HG02610 (cell line): ENCODE measurements around the gene FNDC5.

Source experiments
- ATAC-seq: cut with Tn5 transposase; IDR thresholded peaks from one replicate; pipeline ENCODE4 v1.9.1; 2021; ENCODE audit warnings: mild to moderate bottlenecking, moderate library complexity; ENCODE audit not compliant: unreplicated experiment

Gene FNDC5

DNA sequence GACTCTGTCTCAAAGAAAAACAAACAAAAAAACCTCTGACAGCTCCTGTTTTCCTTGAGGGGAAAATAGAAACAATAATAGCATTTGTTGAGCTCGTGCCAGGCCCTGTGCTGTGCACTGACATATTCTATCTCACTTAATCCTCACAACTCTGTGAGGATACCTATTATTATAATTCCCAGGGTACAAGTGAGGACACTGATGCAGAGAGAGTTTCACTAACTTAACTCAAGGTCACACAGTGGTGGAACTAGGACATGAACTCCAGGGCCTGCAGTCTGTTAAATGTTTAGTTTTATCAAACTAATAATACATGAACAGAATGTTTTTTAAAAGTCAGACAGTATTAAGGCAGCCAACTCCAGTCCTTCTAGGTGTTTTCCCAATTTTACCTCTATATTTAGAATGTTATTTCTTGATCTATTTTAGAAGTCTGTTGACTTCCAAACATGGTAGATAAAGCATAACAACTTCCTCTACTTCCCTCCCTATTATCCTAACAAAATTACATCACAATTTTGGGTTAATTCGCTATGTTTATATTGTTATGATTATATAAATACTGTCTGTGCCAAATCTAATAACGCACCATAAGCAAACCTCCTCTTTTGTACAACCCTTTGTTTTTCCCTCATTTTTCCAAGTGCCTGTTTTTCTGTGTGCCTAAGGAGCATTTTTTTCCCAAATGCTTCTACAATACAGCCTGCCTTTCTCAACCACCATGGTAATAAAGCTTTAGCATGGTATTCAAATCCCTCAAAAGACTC is 4.9 kb downstream of the FNDC5 start:
- ATAC-seq = no peak

DNA sequence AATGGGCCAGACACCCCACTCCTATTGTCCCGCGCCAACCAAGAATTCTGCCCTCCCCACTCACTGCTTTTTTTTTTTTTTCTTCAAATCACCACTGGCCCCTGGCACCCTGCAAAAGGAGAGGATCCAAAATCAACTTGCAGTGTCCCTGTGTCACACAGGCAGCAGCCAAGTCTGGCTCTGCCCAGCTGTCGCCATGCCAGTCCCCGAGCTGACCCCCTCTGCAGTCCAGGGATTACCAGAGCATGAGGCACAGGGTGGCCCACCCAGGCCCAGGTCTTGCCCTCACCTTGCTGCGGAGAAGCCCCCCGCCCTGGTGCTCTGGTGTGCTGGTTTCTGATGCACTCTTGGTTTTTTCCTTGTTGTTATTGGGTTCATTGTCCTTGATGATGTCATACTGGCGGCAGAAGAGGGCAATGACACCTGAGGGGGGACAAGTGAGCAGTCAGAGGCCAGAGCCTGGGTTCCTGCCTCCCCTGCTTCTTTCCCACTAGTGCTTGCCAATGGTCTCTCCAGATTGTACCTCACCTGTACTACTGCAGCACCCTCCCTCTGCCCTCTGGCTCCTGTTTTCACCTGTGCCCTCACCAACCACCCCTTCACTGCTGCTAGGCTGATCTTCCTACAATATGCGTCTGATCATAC is 6.2 kb downstream of the FNDC5 start:
- ATAC-seq = no peak

- no peak for ATAC-seq
Measured at GRCh38 chr1:32863881-32864245, 6.8 kb downstream of the FNDC5 start.

GRCh38 chr1:32863218-32863880 is 7.4 kb downstream of the FNDC5 start:
- no peak for ATAC-seq

DNA sequence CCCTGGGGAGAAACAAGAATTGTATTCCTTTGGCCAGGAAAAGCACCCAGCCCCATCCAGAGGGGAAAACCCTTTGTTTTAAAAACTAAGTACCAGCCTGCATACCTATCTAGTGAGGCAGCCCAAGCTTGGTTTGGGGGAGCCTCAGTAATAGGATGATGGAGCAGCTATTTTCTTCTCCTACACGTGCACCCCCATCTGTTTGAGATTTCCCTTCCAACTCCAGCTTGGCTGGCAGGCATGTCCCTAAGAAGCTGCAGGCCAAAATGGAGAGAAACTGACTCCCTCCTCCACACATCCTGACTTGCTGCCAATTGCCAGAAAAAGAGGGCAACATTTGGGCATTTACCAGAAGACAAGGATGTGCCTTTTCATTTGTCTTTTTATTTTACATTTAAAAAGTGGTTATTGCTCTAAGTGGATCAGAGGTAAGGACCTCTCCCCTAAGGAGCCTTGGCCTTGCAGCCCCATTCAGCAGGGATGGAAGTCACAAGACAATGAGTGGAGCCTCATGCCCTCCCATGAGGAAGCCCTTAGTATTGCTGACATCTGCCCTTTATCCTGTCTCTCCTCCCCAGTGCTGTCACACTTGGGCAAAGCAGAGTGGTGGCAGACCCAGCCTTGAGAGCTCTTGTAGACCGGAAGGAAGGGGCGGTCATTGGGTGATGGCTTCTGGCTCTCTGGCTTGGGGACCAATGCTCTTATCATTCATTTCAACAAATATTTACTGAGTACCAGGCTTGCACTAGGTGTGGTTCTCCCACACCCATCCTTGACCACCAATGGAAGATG is 8.6 kb downstream of the FNDC5 start:
- ATAC-seq = no peak

DNA sequence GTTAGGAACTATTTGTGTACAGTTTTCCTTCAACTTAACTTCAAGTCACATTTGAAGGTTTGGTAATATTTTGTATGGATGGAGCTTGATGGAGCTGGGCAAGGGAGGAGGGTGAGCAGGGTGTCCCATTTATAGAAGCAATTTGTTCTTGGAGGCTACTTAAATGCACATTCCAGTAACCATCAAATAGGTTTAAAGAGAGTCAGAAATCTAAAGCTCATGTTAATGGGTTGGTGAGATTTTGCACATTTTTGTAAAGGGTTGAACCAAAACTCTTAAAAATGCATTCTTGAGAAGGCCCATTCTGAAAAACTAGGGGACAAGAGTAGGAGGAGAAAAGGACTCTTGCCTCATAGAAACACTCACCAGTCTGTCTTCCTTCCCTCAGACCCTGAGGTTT is 10.1 kb downstream of the FNDC5 start:
- ATAC-seq = no peak

DNA sequence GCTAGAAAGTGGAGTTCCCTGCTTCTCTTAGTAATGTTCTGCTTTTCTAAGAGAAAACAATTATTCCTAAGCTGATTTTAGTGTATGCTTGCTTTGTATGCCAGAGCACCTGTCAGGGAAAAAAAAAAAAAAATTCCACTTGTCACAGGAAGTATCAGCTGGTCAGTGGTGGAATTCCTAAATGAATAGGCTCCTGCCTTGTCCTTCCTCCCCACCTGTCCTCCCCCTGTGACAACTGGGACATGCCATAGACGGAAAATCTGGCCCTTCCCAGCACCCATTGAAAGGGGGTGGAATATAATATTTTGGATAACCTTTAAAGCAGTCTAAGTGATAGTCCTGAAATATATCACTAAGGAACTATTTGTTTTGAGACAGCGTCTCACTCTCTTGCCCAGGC is 10.8 kb downstream of the FNDC5 start:
- no peak for ATAC-seq

GRCh38 chr1:32858791-32859190 is 11.9 kb downstream of the FNDC5 start:
- ATAC-seq = no peak

- ATAC-seq = no peak
Measured at GRCh38 chr1:32858136-32858535, 12.6 kb downstream of the FNDC5 start.

DNA sequence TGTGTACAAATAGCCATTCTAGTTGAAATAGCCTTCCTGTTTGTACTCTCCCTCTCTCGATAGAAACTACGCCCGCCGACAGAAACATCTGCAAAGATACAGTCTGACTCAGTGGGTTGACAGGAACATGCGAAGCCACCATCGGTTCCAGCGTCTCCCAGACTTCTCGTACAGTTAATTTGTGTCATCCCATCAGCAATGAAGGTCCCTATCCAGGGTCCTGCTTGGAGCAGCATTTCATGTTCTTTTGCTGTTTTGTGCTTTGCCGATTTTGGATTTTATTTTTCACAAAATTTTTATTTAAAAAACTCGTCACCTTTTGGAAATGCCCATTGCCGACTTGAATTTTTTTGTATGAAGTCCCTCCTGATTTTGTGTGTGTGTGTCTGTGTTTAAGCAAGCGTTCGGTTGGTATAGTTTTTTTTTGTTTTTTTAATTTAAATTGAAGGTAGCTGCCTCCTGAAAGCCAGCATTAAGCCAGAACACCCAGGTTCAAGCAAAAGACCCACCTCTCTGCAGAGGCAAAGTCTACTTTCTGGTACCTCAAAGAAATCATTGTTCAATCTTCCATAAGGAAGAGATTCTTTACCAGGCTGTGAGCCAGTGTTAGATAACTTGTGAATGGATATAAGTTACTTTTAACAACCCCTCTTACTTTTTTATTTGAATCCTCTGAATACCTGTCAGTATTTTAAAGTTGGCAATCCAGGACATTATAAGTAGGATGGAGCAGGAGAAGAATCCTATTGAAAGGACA is 14.7 kb downstream of the FNDC5 start:
- no peak for ATAC-seq

DNA sequence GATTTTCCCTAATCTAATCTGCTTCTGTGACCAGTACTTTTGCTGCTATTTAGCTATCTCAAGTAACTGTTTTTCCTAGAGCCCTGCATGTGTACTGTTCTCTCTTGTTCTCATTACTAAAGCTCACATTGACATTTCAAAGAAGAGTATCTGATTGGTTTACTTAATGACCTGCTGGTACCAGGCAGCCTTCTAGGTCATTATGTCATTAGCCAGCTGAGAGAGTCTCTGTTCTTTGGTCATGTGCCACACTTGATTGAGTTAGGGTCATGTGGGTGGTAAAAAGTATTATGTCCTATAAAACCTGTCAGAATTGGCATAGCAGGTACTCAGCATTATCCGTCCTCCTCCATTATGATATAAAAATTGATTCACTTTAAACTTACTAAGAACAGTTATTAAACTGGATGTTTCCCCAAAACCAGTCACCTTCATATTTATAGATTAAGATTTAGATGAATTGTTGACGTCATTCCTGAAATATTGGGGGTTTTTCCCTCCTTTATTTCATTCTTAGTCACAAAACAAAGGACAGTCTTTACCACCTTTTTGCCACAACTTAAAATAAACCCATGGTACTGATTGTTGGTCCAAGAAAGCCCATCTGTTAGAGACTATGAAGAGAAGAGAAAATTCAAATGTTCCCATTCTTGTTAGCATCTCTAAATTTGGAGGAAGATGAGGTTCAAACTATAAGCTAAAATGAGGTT is 22.2 kb downstream of the FNDC5 start:
- no peak for ATAC-seq

DNA sequence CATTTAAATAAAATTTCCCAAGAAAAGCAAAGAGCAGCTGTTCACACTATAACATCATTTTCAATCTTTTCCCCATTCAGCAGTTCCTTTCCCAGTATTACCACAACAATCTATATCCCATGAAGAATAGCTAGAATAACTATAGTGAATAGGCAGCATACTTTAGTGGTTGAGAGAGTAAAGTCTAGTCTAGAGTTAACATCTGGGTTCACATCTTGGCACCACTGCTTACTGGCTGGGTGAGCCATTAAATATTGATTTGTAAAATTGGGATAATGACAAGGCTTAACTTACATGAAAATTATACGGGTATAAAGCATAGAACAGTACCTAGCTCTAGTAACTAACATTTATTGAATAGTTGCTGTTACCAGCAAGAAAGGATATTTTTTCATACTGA is 38.8 kb downstream of the FNDC5 start:
- no peak for ATAC-seq

DNA sequence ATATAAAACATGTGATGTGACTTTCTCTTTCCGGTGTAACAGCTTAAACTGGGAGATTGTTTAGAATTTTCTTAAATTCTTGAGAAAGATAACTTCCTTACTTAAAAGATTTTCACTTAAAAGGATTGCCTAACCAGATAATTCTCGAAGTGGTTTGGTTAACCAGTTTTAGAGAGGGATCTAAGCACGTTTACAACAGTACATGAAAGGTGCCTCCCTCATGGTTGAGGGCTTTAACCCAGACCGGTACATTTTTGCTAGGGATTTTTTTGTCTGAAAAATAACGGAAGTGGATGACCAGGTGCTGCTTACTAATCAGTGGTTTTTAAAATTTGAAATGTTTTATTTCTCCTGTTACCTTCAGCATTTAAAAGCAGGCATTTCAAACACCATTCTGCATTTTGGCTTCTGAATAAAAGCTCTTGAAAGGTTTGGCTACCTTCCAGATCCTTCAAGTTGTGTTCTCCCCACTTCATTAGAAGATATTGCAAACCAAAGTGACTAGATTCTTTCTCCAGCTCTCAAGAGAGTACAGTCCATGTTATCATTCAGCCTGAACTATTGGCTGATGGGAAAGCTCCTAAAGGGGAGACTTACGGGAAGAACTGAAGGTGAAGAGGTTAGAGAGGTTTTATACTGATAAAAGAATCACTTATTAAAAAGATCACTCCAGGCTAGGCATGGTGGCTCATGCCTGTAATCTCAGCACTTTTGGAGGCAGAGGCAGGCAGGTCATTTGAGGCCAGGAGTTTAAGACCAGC is 40.4 kb downstream of the FNDC5 start:
- ATAC-seq = no peak

GRCh38 chr1:32828341-32828740 is 42.4 kb downstream of the FNDC5 start:
- ATAC-seq = no peak

GRCh38 chr1:32825181-32825580 is 45.5 kb downstream of the FNDC5 start:
- no peak for ATAC-seq

DNA sequence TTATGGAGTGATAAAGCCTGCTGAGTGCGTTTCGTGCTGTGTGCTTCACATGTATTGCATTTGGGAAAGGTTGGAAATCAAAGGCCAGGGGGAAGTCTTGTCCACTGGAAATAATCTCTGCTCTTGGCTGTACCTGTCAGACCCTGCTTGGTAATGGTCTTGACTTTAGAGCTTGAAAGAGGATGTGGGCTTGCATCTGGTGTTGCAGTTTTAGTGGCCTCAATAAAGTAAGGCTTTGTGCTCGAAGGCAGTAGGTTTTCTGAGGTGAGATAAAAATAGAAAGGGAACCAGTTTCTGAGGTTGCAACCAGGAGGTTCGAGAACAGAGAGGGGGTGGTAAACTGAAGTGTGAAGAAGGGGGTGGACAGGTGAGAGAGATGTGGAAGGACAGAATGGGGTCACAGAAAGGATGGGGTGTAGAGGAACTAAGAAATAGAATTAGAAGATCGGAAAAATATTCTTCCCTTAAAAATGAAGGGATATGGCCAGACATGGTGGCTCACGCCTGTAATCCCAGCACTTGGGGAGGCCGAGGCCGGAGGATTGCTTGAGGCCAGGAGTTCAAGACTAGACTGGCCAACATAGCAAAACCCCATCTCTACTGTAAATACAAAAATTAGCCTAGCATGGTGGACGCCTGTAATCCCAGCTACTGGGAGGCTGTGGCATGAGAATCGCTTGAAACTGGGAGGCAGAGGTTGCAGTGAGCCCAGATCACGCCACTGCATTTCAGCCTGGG is 51.7 kb downstream of the FNDC5 start:
- ATAC-seq = peak; percentile 49

- peak; percentile 9 for ATAC-seq
Measured at GRCh38 chr1:32817815-32818786, 52.6 kb downstream of the FNDC5 start.
